Stimulated activated CD8-positive, alpha-beta memory T cell treated with anti-CD3 and anti-CD28 coated beads, Interleukin-15, amount 100 ng/mL, for 1 hour (primary cell): ENCODE results near the gene SLCO3A1.

Experiments
- DNase-seq: peaks from one replicate; pipeline ENCODE4 v3.0.0-alpha.2; 2020; ENCODE audit warnings: low read depth

SLCO3A1 gene

DNA sequence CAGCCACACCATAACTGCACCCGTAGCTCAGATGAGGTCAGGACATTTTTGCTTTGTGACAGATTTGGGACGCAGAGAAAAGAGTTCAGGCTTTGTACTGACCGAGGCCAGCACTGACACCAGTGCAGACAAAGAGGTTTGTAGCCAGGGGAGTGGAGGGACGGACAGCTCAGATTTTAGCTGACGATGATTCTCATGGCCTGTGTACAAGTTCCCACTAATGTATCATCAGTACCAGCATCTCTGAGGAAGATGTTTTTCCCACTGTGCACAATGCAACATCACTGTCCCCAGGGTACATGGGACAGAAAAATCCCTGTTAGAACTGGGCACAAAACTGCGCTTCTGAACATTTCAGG lies 112.7 kb downstream of the SLCO3A1 start:
- DNase-seq = no peak

DNA sequence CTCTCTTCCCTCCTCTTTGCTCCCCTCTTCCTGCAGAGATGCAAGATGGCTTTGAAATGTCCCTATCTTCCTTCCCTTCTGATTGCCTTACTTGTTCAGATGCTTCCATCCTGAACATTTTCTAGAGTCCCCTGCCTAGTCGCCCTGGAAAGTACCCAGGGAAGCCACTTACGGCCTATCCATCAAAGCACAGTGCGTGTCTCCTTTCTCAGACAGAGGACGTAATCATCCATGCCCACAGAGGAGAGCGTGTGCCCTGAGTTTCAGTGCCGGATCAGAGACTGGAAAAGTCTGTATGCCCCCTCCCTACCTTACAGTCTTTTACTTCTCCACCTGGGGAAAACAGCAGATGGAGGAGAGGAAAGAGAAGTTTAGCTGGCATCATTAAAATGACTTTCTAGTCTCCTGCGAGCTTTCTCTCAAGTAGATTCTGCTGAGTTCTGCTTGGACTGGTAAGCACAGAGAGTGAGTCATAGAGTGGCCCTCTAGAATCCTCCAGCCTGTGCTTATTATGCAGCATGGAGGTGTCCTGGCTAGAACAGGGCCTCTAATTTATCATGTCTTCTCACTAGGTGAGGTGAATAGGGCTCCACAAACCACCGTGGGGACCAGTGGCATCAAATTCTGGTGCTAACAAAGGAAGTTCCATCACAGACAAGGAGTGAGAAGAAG lies 114.6 kb downstream of the SLCO3A1 start:
- no peak for DNase-seq

DNA sequence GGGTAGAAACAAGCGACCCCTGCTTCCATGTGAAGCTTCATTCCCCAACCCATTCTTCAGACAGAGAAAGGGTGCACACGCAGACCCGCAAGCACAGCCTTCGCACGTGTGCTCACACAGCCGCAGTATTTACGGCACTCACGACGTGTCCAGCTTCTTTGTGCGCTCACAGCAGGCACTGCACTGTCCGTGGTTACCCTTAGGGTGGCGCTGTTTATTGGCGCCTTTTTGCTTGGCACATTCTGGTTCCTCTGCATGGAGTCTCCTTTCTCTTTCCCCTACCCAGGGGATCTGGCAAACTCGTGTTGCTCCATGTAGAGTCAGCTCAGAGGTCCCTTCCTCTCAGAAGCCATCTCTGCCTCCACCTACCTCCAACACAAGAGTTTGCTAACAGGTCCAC lies 115.1 kb downstream of the SLCO3A1 start:
- DNase-seq = no peak

DNA sequence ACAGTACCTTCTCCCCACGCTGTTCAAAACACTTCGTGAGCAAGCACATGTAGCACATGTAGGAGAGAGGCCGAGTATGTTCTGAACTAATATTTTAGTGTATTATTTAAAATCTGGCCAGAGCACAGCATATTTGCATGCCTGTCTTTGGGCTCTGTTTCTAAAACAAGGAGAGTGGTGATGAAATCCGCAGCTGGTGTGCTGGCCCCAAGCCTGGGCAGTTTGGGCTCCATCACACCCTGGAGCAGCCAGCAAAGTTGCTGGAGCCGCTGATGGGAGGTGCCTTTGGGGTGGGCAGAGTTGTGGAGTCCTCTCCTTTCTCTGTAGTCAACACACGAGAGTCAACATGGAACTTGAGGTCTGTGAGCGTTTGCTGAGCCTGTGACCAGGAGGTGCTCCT lies 116.6 kb downstream of the SLCO3A1 start:
- no peak for DNase-seq

DNA sequence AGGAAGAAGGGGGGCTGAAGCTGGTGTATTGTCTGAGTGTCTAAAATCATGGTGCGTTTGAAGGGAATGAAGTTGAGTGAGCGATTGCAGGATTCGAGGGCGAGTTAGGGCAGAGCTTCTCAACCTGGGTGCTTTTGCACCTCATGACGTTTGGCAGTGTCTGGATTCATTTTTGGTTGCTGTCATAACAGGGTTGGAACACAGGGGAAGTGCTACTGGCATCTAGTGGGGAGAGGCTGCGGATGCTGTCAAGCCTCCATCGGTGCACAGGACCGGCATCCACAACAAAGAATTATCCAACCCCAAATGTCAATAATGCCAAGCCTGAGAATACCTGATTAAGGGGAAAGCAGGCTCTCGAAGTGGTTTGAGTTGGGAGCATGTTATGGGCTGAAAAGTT lies 120.0 kb downstream of the SLCO3A1 start:
- DNase-seq = no peak

DNA sequence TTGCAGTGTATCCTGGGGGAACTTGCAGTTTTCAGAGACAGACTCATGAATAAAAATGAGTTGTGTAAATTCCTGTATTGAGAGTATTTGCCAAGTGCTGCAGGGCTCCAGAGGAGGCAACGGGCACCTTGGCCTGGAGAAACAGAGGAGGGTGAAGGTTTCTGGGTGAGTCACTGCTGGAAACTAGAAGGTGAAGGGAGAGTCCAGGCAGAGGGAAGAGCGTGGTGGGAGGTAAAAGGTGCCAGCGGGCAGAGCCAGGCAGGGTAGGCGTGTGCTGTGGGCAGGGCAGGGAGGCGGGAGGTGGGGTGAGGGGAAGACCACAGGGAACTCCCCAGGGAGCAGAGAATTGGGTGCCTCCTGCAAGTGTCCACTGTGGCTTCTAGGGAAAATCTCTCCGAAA lies 120.8 kb downstream of the SLCO3A1 start:
- DNase-seq = no peak

DNA sequence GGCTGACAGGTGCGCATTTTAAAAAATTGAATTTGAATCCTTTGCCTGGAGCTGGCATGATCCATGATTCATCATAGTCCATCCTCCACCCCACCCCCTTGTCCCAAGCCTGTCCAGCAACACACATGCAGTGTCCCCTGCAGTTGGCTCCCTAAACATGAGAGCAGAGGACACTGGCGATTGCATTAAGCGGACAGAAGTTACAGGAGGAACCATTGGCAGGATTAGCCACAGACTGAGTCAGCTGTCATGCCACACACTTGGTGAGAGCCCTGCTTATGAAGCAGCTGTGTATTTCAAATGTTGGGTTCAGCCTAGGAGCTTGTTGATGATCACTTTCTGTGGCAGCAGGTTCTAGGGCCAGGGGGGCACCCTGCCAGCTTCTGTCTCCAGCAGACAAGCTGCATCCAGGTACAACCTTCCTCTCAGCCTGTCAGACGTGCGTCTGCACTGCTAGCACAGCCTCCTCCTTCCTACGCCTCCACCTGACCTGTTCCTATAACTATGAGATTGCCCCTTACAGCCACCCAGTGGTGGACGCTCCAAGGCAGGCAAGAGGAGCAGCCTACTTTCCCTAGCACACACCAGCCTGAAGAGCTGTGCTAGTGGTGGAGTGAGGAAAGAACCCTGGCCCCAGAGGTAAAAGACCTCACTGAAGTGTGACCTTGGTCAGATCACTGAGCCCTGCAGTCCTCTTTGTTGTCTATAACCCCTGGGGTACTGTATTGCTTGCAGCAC lies 121.9 kb downstream of the SLCO3A1 start:
- no peak for DNase-seq

DNA sequence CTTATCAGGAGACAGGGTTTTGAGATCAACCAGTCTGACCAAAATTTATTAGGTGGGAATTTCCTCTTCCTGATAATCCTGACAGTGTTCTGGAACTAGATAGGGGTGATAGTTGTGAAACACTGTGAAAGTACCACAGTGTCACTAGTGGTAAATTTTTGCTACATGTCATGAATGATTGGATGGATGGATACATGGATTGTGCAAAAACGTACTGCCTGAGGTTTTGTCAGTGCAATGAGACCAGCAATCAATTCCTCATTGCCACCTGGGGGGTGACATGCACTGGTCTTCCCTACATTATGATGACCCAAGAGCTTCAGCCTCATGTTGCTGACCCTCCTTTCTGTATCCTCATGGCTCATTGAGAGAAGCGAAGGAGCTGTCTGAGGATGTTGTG lies 123.5 kb downstream of the SLCO3A1 start:
- no peak for DNase-seq

DNA sequence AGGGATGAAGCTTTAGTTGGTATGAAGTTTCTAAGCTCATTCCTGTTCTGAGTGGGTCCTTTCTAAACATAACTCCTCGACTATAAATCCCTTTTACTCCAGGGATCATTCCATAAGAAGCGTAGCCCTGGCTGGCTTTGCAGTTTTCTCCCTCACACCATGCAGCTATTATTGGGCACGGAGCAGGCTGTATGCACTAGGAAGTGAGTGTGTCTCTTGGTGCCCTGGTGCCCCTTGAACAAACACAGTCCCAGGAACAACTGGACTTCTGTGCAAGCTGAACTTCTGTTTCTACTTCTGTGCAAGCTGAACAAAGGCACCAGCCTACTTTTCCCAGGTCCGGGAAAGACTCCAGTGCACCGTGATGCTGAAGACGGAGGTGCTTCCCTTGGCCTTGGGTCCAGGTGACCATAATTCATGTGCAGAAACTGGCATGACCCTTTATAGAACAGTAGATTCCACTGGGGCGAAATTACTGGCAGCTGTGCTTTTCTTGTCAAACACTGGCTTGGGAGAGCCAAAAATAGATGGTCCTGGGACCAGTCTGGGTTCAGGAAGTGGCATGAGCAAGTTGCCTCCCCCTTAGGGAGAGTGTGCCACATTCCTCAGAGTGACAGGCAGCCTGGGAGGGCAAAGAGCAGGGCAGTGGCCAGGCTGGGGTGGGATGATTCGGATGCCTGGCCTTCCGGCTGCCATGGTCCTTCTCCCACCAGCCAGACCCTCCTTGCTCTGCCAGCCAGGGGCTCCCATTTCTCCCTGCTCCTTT lies 127.2 kb downstream of the SLCO3A1 start:
- DNase-seq = no peak

DNA sequence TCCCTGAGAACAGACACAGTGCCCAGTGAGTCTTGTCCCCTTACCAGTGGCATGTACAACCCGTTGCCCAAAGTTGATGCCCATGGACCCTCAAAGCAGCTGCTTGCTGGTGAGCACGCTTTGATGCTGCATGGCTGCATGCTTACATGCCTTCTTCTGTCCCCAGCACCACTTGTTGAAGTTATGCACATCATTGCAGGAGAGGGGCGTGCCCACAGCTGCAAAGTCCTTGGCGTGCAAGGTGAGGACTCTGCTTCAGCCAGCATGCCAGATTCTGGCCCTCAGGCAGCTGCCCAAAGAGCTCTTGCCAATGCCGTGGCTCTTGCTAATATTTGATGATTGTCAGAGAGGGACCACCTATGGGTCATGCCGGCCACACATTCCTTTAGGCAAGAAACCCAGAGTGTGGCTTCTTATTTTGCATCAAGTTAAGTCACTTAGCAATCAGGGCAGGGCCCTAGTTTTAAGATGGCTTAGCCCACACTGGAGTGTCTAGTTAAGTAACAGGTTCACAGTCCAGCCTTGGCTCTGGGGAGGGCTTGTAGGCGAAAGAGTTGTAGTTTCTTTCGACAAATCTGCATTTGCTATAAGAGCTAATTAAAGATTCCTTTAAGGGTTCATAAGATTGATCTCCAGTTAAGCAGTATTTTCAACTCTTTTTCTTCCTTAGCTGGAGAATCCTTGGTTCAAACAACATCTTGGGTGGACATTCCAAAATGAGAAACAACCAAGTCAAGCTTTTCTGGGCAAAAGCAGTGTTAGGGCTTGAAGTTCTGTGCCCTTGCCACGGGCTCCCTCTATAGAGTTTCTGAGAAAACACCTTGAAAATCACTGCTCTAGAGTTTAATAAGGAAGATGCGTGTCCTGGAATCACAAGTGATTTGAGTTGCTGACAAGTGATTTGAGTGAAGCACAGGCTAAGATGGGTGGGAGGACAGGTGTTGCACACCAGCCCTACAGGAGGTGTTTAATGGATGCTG lies 128.6 kb downstream of the SLCO3A1 start:
- no peak for DNase-seq

DNA sequence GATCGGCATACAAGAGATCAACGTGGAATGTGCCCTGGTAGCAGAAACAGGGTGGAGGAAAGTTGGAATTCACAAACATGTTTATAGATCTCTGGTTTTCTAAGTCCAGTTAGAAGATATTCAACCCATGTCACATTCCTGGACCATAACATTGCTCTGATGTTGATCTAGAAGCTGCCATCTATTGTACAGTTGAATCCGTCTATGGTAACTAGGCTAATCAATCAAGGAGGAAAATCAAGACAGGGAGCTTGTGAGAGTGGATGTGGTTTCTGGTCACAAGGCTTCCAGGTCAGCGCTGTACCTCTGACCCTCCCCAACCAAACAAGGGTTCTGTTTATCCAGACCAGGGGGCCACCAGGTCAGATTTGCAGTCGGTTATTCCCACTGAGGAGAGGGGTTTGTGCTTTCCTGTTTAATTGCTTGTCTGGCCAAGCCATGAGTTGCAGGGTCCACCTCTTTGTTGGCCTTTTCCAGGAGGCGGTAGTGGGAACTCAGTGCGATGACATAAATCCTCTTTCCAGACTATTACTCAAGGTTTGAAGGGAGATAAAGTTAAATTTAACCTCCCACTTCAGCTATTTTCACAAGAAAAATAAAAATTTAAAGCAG lies 130.3 kb downstream of the SLCO3A1 start:
- no peak for DNase-seq

DNA sequence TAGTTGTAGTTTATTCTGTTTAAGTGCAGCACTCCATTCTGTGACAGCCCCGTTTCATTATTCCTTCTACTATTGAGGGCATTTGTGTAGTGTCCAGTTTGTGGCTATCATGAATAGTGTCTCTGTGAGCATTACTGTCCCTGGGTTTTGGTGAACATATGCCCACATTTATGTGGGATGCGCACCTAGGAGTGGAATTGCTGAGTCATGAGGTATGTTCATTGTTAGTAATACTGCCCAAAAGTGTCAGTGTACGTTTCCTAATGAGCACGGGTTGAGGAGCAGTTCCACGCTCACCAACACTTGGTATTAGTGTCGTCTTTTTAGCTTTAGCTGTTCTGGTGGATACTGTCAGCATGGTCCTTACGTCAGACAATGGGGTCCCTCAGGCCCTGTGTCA lies 131.8 kb downstream of the SLCO3A1 start:
- DNase-seq = no peak

DNA sequence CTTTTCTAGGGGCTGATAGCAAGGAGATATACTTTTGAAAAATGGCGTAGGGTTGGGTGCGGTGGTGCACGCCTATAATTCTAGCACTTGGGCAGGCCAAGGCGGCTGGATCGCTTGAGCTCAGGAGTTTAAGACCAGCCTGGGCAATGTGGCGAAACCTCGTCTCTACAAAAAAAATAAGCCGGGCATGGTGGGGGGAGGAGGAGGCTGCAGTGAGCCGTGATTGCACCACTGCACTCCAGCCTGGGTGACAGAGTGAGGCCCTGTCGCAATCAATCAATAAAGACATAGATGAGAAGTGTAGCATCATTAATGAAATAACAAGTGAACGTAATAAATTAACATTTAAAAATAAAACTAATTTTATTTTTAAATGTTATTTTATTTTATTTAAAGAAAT lies 134.6 kb downstream of the SLCO3A1 start:
- no peak for DNase-seq

DNA sequence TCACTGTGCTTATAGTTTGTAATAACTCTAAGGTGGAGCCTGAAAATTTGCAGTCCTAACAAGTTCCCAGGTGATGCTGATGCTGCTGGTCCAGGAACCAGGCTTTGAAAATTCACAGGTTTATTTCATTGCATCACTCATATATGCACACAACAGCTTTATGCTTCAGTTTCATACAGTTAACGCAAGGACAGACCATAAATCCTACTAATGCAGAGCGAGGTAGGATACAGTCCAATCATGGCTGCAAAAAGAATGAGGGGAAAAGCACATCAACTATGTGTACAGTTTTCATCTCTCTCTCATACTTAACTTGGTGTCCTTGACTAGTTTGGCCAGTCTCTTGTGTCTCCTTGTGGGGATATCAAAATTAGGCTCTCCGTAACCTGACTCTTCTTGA lies 135.1 kb downstream of the SLCO3A1 start:
- DNase-seq = no peak

DNA sequence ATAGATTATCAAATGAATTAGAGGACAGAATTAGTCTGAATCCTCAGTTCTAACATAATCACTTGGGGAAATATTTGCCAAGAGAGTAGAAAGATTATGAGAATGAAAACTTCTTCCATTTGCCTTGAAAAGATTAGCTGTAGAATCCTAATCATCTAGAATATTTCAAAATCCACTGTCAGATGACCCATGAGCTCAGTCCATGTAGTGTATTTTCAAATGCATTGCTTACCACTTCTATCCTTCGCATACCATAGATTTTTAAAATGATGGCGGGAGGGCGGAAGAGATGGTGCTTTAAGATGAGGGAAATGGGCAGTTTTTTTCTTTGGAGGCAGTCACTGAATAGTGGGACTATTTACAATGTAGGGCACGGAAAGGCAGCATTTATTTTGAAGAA lies 136.3 kb downstream of the SLCO3A1 start:
- no peak for DNase-seq

DNA sequence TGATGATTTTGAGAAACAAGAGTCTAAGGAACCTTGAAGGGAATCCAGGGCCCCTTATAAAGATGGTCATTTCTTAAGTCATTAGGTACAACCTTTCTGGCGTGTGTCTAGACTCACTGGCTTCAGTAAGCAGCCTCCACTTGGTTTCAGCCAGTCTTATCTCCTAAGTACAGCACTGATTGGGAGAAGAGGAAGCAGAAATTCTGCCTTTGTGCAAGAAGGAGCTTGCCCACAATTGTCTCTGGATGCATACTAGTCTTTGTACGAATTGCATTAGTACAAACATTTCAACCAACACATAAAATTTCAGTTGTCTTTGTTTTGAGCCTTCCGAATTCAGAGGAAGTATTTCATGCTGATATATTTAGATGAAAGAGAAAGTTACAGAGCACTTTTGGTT lies 139.4 kb downstream of the SLCO3A1 start:
- no peak for DNase-seq

DNA sequence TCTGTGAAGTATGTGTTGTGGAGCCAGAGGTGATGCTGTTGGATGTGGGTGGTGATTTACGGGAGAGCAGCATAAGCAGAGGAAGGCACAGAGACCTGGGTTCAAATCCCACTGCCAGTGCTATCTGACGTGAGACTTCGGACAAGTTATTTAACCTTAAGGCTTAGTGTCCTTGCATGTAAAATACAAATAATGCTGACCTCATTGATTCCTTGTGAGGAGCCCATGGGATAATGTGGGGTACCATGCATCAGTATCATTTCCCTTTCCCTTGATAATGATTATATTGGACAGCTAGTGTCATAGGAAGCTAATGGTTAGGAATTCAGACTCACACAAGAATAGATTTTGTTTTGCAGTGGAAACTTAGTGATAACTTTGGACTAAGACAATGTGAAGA lies 141.6 kb downstream of the SLCO3A1 start:
- no peak for DNase-seq

DNA sequence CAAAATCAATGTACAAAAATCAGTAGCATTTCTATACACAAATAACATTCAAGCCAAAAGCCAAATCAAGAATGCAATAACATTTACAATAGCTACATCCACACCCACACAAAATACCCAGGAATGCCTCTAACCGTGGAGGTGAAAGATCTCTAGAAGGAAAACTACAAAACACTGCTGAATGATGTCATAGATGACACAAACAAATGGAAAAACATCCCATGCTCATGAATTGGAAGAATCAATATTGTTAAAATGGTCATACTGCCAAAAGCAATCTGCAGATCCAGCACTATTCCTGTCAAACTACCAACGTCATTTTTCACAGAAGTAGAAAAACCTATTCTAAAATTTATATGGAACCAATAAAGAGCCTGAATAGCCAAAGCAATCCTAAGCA lies 143.7 kb downstream of the SLCO3A1 start:
- no peak for DNase-seq

DNA sequence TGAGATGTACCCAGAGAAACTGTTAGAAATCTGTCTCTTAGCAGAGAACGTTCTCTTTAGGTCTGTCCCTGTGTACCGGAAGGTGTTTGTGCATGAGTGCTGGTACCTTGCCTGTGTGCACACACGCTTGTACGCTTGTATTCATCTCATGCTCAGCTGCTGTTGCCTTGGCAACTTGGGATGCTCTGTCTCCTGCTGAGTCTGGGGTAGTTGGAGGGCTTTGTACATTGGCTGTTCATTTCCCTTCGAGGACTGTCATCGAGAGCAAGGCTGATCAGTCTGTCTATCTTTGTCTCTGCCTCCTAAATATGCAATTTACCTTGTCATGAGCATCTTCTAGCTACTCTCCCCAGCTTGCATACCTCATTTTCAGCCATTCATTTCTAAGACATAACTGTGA lies 147.2 kb downstream of the SLCO3A1 start:
- no peak for DNase-seq

DNA sequence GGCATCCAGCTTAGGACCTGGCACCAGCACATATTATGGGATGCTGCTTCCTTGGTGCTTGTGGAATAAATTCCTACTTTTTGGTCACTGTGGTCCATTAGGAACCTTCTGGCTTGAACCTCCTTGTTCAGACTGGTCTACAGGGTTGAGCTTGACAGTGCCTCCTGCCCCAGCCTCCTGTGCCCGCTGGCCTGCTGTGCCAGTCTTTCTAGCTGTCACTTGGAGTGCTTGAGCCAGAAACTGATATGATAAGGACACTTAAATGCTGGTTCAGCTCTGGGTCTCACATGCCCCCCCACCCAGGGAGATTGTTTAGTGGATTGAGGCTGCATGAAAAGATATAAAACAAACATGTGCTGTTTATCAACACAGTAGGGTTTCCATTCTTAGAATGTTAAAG lies 147.8 kb downstream of the SLCO3A1 start:
- DNase-seq = no peak

DNA sequence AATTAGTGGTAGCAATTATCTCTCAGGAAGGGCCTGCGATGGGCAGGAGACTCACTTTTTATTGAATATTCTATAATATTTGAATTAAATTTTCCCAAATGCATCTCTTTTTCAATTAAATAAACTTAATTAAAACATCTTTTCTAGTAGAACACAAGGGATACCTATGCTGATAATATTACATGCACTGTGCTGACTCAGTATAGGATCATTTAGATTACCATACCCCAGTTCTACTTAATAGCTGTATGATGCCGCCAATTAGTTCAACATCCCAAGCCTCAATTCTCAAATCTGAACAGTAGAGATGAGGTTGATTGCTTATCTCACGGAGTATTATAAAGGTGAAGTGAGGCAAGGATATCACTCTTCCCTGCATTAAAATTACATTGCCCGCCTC lies 149.2 kb downstream of the SLCO3A1 start:
- no peak for DNase-seq
